ENCODE data around the gene WDFY1. TPM values are rescaled to one million over a fixed set of nuclear protein-coding genes. Genes with fewer than 3 reads are reported as not detected.

WDFY1 gene
- total RNA-seq, 2 experiments from 2014 or later: 58.8 to 59.1 TPM

DNA sequence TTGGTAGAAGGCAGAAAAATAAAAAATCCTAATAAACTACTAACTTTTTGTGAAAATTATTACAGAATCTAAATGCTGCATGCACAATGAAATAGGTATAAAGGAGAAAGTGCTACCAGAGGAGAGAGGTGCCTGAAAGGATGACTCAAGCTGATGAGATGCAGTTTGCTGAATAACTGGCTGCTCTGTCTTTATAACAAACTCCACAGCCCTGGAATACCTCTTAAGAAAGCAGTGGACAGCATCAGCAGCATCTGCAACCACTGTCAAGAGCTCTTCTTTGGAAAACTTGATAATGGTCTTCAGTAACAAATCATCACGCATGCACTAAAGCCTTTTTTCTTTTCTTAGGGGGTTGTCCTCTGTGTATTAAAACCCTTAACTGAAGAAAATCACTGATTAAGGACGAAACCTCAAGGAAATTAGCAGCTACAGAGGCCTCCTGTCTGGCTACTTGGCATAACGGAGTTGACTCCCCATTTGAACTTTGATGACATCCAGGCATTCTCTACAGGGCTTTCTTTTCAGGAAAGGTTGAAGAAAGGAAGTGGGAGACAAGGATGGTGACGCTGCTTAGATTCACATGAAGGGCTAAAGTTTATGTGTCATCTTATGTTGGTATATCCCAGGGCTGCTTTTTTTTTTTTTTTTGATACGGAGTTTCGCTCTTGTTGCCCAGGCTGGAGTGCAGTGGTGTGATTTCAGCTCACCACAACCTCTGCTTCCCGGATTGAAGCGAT lies 28.8 kb downstream of the WDFY1 start:
- no peak overlapping the region for H3K27ac Mint-ChIP-seq
- no peak overlapping the region for H3K4me3 Mint-ChIP-seq
- no peak for DNase-seq

DNA sequence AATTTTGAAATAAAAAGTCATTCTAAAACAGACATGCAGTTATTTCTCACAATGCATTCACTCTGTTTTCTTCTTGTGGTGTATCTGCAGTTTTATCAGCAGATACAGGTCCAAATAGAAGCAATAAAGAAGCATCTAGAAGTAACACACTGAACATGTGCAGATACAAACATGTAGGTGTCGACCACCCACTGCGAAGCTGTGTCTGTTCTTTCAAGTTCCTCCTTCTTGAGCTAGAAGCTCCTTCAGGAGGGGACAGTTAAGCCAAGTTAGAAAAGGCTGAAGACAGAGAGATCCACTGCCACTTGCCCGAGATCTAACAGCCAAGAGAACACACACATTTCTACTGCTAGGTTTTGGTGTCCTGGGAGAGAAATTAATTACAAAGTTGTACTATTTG lies 30.1 kb downstream of the WDFY1 start:
- ATAC-seq (ENCODE audit: low read depth): no peak
- DNase-seq: no peak
- H3K36me3 Mint-ChIP-seq: peaks cover 16% of the 10 kb centered on the region
- H3K27ac Mint-ChIP-seq: no peak overlapping the region
- no peak overlapping the region for H3K4me3 Mint-ChIP-seq
- POLR2A ChIA-PET: no interaction called here
- H3K9me3 Mint-ChIP-seq: no peaks in the 10 kb centered on the region
- H3K27me3 Mint-ChIP-seq: no peaks in the 10 kb centered on the region
- peaks cover 3% of the 10 kb centered on the region for H3K4me1 Mint-ChIP-seq

More for the DNA sequence above, 28.8 kb downstream of the WDFY1 start:
- peaks cover 6% of the 10 kb centered on the region for H3K4me1 Mint-ChIP-seq
- ATAC-seq (ENCODE audit: low read depth): no peak
- H3K27me3 Mint-ChIP-seq: no peaks in the 10 kb centered on the region
- H3K36me3 Mint-ChIP-seq: peaks cover 15% of the 10 kb centered on the region
- no peaks in the 10 kb centered on the region for H3K9me3 Mint-ChIP-seq
- POLR2A ChIA-PET: no interaction called here

DNA sequence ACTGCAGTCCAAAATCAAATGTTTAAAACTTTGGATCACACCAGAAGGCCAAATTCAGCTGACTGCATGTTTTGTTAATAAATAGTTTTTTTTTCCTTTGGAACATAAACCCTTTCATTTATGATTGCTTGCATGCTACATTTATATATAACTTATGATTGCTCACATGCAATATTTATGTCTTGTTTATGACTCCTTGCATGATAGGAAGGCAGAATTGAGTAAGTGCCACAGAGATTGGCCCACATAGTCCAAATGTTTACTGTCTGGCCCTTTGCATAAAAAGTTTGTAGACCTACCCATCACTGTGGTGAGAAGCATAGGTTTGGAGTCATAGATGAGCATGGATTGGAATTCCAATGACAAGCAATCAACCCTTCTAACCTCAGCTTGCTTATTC lies 30.8 kb downstream of the WDFY1 start:
- DNase-seq: no peak
- Mint-ChIP-seq H3K36me3 (peaks cover 16% of the 10 kb centered on the region), H3K9me3 (no peaks in the 10 kb centered on the region), H3K27me3 (no peaks in the 10 kb centered on the region), H3K4me1 (peaks cover 6% of the 10 kb centered on the region), H3K27ac (no peak overlapping the region), H3K4me3 (no peak overlapping the region)
- ATAC-seq (ENCODE audit: low read depth): no peak
- POLR2A ChIA-PET: no interaction called here

DNA sequence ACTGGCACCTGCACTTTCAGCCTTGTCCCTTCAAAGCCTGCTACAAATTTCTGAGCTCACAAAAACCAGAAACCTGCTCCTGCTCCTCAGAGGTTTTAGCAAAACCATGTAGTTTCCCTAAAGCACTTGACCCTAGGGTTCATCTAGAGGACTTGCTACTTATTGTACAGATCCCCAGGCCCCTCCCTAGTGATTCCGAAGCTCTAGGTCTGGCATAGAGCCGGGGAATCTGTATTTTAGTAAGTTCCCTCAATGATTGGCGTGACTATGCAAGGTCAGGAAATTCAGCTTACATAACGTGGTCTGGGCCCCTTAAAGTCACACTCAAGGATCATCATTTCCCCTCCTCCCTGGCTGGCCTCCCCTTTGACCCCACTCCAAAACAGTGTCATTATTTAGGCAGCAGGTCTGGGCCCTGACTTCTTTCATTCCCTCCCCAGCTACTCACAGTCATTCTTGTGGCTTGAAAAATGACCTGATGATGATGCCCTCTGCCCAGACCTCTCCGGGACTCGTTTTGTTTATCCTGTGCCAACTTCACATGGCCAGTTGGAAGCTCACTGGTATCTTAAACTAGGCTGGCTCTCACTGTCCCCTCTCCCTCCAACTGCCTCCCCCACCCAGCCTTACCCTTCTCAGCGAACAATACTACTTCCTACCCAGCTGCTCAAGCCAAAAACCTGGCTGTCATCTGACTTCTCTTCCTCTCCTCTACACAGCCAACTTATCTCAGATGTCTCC lies 36.0 kb downstream of the WDFY1 start:
- Mint-ChIP-seq H3K4me1 (peaks cover 8% of the 10 kb centered on the region), H3K36me3 (peaks cover 14% of the 10 kb centered on the region), H3K27ac (no peak overlapping the region), H3K4me3 (no peak overlapping the region), H3K9me3 (no peaks in the 10 kb centered on the region), H3K27me3 (no peaks in the 10 kb centered on the region)
- POLR2A ChIA-PET: interaction anchor here (0.6 kb wide), 1 partner anchor 1168 kb away, joined by 3 read pairs; no protein-coding TSS in a partner anchor
- ATAC-seq (ENCODE audit: low read depth) (no peak), DNase-seq (no peak)

DNA sequence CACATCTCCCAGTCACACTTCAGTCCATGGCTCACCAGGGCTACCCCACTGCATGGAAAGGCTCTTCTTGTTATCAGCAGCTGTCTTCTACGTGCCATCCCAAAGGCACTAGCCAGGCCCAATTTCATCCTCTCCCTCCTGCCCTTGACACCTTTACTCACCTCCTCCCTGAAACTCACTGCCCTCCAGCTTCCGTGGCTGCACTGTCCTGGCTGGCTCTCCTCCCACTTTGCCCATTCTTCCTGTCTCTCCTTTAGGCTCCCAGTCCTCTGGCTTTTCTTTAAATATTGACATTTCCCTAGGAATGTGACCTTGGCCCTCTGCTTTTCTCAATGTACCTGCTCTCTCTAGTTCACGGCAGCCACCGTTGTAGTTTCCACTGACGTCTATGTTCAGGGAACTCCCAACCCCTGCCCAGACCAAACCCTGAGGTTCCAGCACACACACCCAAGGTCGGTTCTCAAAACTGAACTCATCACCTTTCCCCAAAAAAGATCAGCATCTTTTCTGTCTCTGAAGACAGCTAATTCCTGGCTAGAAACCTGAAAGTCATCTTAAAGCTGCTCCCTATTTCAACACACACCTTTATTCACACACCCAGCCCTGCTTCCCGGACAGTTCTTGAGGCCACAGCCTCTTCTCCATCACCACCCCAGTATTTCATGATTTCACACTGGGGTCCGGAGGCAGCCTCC lies 36.7 kb downstream of the WDFY1 start:
- H3K27ac Mint-ChIP-seq: peak overlapping the region; percentile 14

DNA sequence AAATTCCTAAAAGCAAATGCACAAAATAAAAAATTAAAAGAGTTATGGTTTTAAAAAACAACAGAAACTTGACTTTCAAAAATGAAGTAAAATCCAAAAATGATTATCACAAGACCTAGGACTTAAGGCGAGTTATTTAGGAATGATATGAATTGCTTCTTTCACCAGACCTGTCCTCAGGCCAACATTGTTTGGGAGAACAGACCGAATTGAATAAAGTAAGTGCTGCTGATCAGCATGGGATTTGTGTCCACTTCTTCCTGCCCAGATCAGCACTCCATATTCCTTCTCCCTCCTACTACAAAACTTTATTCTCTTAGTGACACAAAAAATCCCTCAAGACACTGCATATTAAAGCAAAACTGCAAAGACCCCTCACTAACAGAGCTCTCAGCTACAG lies 39.1 kb downstream of the WDFY1 start:
- H3K36me3 Mint-ChIP-seq: peaks cover 17% of the 10 kb centered on the region
- no peaks in the 10 kb centered on the region for H3K9me3 Mint-ChIP-seq
- no peak overlapping the region for H3K4me3 Mint-ChIP-seq
- peaks cover 9% of the 10 kb centered on the region for H3K4me1 Mint-ChIP-seq
- POLR2A ChIA-PET: no interaction called here
- DNase-seq (no peak), ATAC-seq (ENCODE audit: low read depth) (no peak)
- no peak overlapping the region for H3K27ac Mint-ChIP-seq
- H3K27me3 Mint-ChIP-seq: no peaks in the 10 kb centered on the region

More for the DNA sequence above, 36.7 kb downstream of the WDFY1 start:
- Mint-ChIP-seq H3K9me3 (no peaks in the 10 kb centered on the region), H3K4me3 (no peak overlapping the region), H3K27me3 (no peaks in the 10 kb centered on the region), H3K36me3 (peaks cover 16% of the 10 kb centered on the region), H3K4me1 (peaks cover 8% of the 10 kb centered on the region)
- POLR2A ChIA-PET: interaction anchor here (0.6 kb wide), 1 partner anchor 1168 kb away, joined by 3 read pairs; no protein-coding TSS in a partner anchor
- no peak for DNase-seq
- no peak for ATAC-seq (ENCODE audit: low read depth)

DNA sequence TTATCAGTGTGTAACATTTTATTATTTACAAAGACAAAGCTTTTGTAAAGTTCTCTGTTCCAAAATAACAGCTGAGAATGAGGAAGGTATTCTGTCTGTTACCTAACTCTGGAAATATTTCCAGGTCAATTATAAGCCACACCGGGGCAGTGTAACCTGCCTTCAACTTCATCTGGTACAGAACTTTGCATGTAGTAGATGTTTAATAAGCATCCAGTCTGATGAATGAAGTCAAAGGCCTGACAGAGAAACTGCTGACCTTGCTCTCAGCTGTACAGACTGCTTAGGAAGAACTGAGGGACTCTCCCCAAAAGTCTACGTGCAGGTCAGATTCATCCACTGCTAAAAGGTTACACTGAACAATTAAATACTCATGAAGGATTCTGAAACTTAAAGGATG lies 43.3 kb downstream of the WDFY1 start:
- POLR2A ChIA-PET: no interaction called here
- Mint-ChIP-seq H3K4me3 (no peak overlapping the region), H3K27me3 (no peaks in the 10 kb centered on the region), H3K4me1 (peaks cover 11% of the 10 kb centered on the region), H3K27ac (no peak overlapping the region), H3K9me3 (no peaks in the 10 kb centered on the region), H3K36me3 (peaks cover 40% of the 10 kb centered on the region)
- no peak for ATAC-seq (ENCODE audit: low read depth)
- DNase-seq: no peak

DNA sequence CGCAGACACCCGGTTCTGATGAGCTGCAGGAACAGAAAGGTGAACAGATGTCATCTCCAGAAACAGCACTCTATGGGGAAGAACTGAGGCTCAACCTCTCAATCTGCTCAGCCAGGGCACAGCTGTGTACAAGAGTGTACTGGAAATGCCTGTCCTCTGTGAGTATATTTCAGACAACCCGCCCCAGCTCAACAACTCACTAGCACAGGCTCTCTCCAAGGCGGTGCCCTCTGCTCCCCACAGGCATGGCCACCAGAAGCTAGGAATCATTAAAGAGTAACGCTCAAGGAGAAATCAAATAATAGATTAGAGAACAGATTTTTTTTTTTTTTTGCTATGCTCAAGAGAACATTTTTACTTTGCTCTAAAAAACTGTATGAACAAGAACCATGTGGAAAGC lies 43.8 kb downstream of the WDFY1 start:
- DNase-seq (no peak), ATAC-seq (ENCODE audit: low read depth) (no peak)
- Mint-ChIP-seq H3K27me3 (no peaks in the 10 kb centered on the region), H3K36me3 (peaks cover 40% of the 10 kb centered on the region), H3K4me1 (peaks cover 14% of the 10 kb centered on the region), H3K4me3 (no peak overlapping the region), H3K27ac (no peak overlapping the region), H3K9me3 (no peaks in the 10 kb centered on the region)
- POLR2A ChIA-PET: interaction anchor here (0.7 kb wide), 1 partner anchor 19 kb away, joined by 3 read pairs; no protein-coding TSS in a partner anchor

DNA sequence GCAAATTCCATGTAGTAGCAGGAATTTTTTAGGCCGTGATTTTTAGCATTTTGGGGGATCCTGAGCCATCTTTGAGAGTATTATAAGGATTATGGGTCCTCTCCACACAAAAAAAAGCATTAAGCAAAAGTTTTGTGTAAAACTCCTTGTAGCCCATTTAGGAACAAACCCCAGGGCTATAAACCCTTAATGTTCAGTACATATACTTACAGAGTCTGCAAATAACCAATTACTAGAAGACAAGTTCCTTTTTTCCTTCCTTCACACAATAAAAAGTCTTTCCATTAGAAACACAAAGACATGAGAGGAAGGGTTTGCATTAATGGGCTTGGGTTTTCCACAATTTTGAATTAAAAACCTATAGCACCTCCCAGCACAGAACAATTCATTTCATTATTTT lies 44.6 kb downstream of the WDFY1 start:
- Mint-ChIP-seq H3K36me3 (peaks cover 42% of the 10 kb centered on the region), H3K27ac (no peak overlapping the region), H3K9me3 (no peaks in the 10 kb centered on the region), H3K27me3 (no peaks in the 10 kb centered on the region), H3K4me3 (no peak overlapping the region), H3K4me1 (peaks cover 14% of the 10 kb centered on the region)
- POLR2A ChIA-PET: no interaction called here
- DNase-seq (no peak), ATAC-seq (ENCODE audit: low read depth) (no peak)

DNA sequence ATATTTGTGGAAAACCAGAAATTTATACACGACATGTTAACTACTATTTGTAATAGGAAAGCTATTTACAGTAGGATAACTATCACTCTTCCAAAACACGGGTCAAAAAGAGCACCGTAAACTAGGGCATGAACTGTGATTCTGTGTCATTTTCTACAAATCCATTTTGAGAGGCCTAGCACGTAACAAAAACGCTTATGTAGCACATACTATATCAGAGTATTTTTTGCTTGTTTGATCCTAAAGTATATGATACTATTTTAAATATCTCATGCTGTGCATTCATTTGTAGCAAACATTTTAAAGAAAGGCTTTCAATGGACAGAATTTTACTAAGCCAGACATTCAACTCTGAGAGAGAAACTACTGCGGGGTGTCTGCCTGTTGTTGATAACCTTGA lies 45.1 kb downstream of the WDFY1 start:
- no peak overlapping the region for H3K27ac Mint-ChIP-seq
- POLR2A ChIA-PET: no interaction called here
- DNase-seq (no peak), ATAC-seq (ENCODE audit: low read depth) (no peak)
- peaks cover 44% of the 10 kb centered on the region for H3K36me3 Mint-ChIP-seq
- H3K4me3 Mint-ChIP-seq: no peak overlapping the region
- H3K4me1 Mint-ChIP-seq: peaks cover 17% of the 10 kb centered on the region
- no peaks in the 10 kb centered on the region for H3K27me3 Mint-ChIP-seq
- no peaks in the 10 kb centered on the region for H3K9me3 Mint-ChIP-seq

DNA sequence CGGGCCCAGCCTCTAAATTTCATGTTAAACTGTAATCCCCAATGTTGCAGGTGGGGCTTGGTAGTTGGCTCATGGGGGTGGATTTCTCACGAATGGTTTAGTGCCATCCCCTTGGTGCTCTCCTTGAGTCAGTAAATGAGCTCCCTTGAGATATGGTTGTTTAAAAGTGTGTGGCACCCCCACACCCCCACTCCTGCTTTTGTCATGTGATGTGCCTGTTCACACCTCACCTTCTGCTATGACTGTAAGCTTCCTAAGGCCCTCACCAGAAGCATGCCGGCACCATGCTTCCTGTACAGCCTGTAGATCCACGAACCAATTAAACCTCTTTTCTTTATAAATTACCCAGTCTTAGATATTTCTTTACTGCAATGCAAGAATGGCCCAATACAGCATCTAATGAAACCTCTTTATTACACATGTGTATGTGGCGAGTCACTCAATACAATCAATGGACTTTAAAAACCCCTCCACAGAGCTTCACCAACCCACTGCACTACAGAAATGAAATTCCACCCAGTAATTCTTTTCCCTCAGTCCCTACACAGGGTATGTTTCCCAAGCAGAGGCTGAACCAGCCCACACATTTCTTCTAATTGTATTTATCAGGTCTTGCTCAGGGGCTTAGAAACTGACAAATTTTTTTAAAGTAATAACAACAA lies 47.3 kb downstream of the WDFY1 start:
- H3K36me3 Mint-ChIP-seq: peaks cover 39% of the 10 kb centered on the region
- peaks cover 16% of the 10 kb centered on the region for H3K4me1 Mint-ChIP-seq
- no peaks in the 10 kb centered on the region for H3K9me3 Mint-ChIP-seq
- H3K27me3 Mint-ChIP-seq: no peaks in the 10 kb centered on the region
- H3K27ac Mint-ChIP-seq: no peak overlapping the region
- ATAC-seq (ENCODE audit: low read depth): no peak
- POLR2A ChIA-PET: interaction anchor here (0.6 to 1.9 kb wide), 2 partner anchors 31 to 47 kb away, joined by 3 to 5 read pairs; partner anchors contain the start of gene WDFY1
- no peak overlapping the region for H3K4me3 Mint-ChIP-seq
- no peak for DNase-seq

DNA sequence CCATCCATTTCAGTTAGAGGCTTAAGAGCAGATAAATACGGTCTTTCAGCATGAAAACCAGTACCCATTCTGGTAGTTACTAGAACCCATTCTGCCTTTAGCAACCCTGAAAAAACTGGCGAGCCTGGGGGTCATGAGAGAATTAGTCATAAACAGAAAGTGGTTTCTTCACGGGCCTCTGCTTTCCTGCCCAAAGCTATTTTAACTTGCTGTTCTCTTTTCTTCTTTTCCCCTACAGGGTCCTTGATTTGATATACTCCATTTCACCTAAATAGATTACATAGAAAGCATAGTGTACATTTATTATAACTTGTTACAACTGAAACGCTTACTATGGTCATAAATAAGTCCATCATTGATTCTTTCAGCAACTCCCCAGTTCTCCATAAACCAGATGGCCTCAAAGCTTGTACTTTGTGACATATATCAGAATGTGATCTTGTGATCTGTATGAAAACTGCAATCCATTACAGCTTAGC lies 48.3 kb downstream of the WDFY1 start:
- H3K36me3 Mint-ChIP-seq: peaks cover 44% of the 10 kb centered on the region
- no peak overlapping the region for H3K27ac Mint-ChIP-seq
- ATAC-seq (ENCODE audit: low read depth) (peak; percentile 59), DNase-seq (no peak)
- H3K27me3 Mint-ChIP-seq: no peaks in the 10 kb centered on the region
- H3K9me3 Mint-ChIP-seq: no peaks in the 10 kb centered on the region
- peak overlapping the region; percentile 40 for H3K4me3 Mint-ChIP-seq
- POLR2A ChIA-PET: interaction anchor here (0.6 to 1.9 kb wide), 3 partner anchors 45 to 73 kb away, joined by 3 to 5 read pairs (median 5); partner anchors contain the start of gene WDFY1
- H3K4me1 Mint-ChIP-seq: peaks cover 17% of the 10 kb centered on the region

DNA sequence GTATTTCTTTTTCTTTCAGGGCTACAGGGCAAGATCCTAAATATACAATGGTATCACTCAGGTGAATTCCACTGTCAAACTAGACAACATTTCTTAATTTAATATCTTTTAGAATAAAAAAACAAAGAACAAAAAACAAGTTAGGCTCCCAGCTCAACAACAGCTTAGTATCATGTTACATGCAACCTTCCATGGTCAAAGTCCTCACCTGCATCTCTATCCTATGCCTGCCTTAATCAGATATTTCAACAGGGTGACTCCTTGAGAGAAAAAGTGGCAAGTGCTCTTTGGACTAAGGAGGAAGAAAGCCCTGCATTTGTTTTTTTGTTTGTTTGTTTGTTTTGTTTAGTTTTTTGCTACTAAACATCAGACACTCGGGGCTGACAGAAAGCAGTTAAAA lies 50.2 kb downstream of the WDFY1 start:
- Mint-ChIP-seq H3K4me3 (no peak overlapping the region), H3K27ac (no peak overlapping the region), H3K36me3 (peaks cover 42% of the 10 kb centered on the region), H3K27me3 (no peaks in the 10 kb centered on the region), H3K9me3 (no peaks in the 10 kb centered on the region), H3K4me1 (peaks cover 17% of the 10 kb centered on the region)
- ATAC-seq (ENCODE audit: low read depth) (no peak), DNase-seq (no peak)
- POLR2A ChIA-PET: no interaction called here

All from activated naive CD8-positive, alpha-beta T cell treated with anti-CD3 and anti-CD28 coated beads, Interleukin-2, amount 10 ng/mL, durations not matched to agents 7 days and 5 days (primary cell).